ENCODE data around the gene PPM1F. TPM values are rescaled to one million over a fixed set of nuclear protein-coding genes. Genes with fewer than 3 reads are reported as not detected.

PPM1F gene
- total RNA-seq, 1 experiment from 2014 or later: 21.1 TPM

DNA sequence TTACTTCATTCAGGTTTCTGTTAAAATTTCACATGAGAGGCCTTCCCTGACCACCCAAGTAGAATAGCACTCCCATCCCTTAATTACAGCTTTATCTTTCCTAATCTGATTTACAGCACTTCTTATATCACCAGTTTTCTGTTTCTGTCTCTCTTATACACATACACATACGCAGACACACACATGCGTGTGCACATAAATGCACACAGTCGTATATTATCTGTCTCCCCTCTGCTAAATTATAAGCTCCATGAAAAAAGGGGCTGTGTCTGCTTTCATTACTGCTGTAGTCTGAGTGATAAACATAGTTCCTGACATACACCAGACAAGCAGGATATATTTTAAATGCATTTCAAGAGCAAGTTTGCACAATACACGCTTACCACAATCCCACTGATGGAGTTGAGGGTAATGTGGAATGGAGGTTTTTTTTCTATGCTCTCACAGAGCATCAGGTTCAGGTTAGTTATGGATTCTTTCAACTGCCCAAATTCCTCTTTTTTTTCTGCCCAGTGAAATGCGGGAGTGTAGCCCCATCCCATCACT, 43.6 kb upstream of the PPM1F start:
- no peak overlapping the region for H3K23ac ChIP-seq (ENCODE audit: insufficient read length, low read depth, low read length)
- DNase-seq: no peak
- no peak overlapping the region for H2BK120ac ChIP-seq (ENCODE audit: low read depth, low read length, poor library complexity, severe bottlenecking)
- H3K9ac ChIP-seq (ENCODE audit: extremely low read depth, insufficient read length, low read length): no peak overlapping the region
- H3K79me1 ChIP-seq (ENCODE audit: insufficient read depth, low read depth, low read length, poor library complexity, severe bottlenecking): no peaks in the 10 kb centered on the region
- H3K9me3 ChIP-seq (ENCODE audit: control insufficient read depth, low read depth, low read length): no peaks in the 10 kb centered on the region
- H3K4me1 ChIP-seq (ENCODE audit: insufficient read depth, low read length): no peaks in the 10 kb centered on the region
- no peak overlapping the region for H2BK15ac ChIP-seq (ENCODE audit: low read depth, low read length)
- H3K18ac ChIP-seq (ENCODE audit: insufficient read length, low read depth, low read length): no peak overlapping the region
- Mint-ChIP-seq H3K27ac (no peak overlapping the region), H3K36me3 (ENCODE audit: insufficient read depth in 1 of 3, low read depth in 3 of 3) (no peaks in the 10 kb centered on the region), H3K9me3 (no peaks in the 10 kb centered on the region), H3K27me3 (ENCODE audit: low read depth) (peaks cover 100% of the 10 kb centered on the region), H3K4me3 (no peak overlapping the region), H3K4me1 (no peaks in the 10 kb centered on the region)
- no peak overlapping the region for H2BK20ac ChIP-seq (ENCODE audit: low read depth, low read length, poor library complexity, severe bottlenecking)
- no peak overlapping the region for H4K91ac ChIP-seq (ENCODE audit: insufficient read length, low read depth, low read length)
- H3K56ac ChIP-seq (ENCODE audit: insufficient read length, low read depth, low read length): no peak overlapping the region
- no peak overlapping the region for H3K14ac ChIP-seq (ENCODE audit: insufficient read depth, low read length)
- H2AFZ ChIP-seq (ENCODE audit: low read length): no peak overlapping the region
- H3K4ac ChIP-seq (ENCODE audit: low read depth, low read length): no peak overlapping the region
- H3K27ac ChIP-seq (ENCODE audit: insufficient read length, low read depth, low read length): no peak overlapping the region
- H4K5ac ChIP-seq (ENCODE audit: insufficient read length, low read depth, low read length): no peak overlapping the region
- H3K79me2 ChIP-seq (ENCODE audit: insufficient read depth, low read length): no peaks in the 10 kb centered on the region
- H2AK5ac ChIP-seq (ENCODE audit: insufficient read length, low read length): no peak overlapping the region
- H3K4me2 ChIP-seq (ENCODE audit: insufficient read depth, insufficient read length, low read length): no peak overlapping the region
- no CpG with 5 or more reads among the region's 5 CpGs for WGBS (ENCODE audit: extremely low coverage, insufficient read length, low lambda C conversion rate)
- H3T11ph ChIP-seq (ENCODE audit: low read length): no peak overlapping the region
- H3K23me2 ChIP-seq (ENCODE audit: insufficient read length, low read depth, low read length, poor library complexity, severe bottlenecking): no peaks in the 10 kb centered on the region
- H4K8ac ChIP-seq (replicated peaks; ENCODE audit: insufficient read length, low read depth, low read length): no peak overlapping the region
- no peak overlapping the region for H2BK12ac ChIP-seq (ENCODE audit: insufficient read length, low read depth, low read length)
- H3K27me3 ChIP-seq (ENCODE audit: insufficient read depth, low read length): peaks cover 34% of the 10 kb centered on the region; the same call in 1 of the 2 replicates
- TF ChIP-seq, protein P1, sequence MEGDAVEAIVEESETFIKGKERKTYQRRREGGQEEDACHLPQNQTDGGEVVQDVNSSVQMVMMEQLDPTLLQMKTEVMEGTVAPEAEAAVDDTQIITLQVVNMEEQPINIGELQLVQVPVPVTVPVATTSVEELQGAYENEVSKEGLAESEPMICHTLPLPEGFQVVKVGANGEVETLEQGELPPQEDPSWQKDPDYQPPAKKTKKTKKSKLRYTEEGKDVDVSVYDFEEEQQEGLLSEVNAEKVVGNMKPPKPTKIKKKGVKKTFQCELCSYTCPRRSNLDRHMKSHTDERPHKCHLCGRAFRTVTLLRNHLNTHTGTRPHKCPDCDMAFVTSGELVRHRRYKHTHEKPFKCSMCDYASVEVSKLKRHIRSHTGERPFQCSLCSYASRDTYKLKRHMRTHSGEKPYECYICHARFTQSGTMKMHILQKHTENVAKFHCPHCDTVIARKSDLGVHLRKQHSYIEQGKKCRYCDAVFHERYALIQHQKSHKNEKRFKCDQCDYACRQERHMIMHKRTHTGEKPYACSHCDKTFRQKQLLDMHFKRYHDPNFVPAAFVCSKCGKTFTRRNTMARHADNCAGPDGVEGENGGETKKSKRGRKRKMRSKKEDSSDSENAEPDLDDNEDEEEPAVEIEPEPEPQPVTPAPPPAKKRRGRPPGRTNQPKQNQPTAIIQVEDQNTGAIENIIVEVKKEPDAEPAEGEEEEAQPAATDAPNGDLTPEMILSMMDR (conservative IDR thresholded peaks at IDR 0.05): no peak
- H4K20me1 ChIP-seq (ENCODE audit: control insufficient read depth, insufficient read depth, insufficient read length): no peaks in the 10 kb centered on the region
- no peak overlapping the region for H2BK5ac ChIP-seq (ENCODE audit: insufficient read length, low read length)

Data from H9 (cell line).